GM21360 (cell line): ENCODE measurements around the gene LHFPL6.

Experiments
- ATAC-seq: cut with Tn5 transposase; IDR thresholded peaks from one replicate; pipeline ENCODE4 v1.9.1; 2021; ENCODE audit warnings: mild to moderate bottlenecking, moderate library complexity; ENCODE audit not compliant: unreplicated experiment

LHFPL6 gene

DNA sequence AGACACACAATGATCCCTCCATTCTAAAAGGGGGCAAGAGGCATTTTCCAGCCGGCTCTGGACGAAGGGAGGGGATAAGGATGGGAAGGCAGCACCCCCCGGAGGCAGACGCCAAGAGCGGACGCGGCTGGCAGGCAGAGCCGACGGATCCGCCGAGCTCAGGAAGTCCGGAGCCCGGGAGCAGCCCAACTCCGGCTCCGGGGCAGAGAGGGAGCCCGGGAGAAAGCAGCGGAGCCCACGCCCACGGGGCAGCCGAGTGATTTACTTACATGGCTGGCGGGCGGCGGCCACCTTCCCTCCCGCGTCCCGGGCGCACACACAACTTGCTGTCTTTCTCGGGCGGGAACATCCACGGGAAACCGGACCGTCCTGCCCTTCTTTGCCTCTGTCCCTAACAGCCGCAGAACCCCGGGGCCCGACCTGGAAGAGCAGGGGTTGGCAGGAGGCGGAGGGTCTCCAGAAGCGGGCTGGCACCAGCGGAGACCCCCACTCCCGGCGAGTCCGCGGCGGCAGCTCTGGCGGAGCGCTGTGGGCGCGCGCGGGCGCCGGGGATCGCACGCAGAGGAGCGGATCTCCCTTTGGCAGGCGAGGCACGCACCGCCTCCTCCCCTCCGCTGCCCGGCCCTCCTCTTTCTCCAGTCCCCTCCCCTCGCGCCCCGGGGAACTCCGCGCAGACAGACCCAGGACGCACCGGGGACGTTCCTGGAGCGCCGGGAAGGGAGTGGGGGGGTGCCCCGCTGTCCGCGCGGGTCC lies at the start of gene LHFPL6:
Gene LHFPL6 (minus strand): TSS at position 580 of the 753 bp plus-strand sequence.
- peak; percentile 92 for ATAC-seq

DNA sequence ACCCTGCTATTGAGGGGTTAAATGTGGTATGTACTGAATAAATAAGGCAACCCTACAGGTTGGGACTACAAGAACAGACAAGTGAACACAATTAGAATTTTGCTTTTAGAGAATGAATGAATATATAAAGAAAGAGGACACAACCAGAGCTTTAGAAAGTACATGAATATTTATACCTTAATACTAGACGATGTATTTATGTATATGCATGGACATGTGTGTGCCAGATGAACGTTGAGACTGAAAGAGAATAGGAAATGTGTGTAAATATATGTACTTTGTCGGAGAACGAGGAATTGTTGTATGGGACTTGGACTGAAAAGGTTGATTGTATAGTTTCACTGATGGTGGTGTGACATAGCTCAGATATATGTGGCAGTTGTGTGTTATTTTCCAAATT lies 43.1 kb upstream of the LHFPL6 start:
- ATAC-seq, result no peak

DNA sequence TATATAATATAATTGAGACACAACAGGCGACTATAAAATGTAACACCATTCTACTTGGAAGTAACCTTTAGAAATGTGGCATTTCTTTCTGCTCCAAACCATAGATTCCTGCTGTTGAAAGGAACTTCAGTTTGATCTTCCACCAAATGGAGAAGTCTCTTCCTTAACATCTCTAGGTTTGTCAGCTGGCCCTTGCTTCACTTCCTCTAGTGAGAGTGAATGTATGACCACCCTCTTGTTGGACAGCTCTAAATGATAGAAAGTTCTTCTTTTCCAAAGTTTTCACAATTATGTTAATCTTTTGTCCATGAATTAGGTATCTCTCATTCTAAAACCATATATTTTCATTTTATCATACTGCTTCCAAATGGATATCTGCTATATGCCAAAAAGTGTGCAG lies 38.7 kb upstream of the LHFPL6 start:
- ATAC-seq, result no peak

DNA sequence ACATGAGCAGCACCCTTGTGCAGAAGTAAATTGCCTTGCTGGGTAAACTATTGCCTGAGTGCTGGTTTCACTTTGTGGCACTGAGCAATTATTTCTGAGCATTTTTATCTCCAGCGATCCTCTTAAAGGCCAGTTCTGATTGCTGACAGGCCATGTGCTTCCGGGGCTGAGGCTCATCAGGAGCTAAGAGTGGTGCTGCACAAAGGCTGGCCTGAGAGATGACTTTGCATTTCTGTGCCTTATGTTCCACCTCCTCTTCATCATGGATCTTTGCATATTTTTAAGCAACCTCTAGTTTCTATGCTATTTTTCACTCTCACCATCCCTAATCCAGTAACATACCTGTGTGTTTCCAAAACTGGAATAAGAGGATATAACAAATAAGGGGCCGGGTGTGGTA lies 34.9 kb upstream of the LHFPL6 start:
- ATAC-seq, result no peak

DNA sequence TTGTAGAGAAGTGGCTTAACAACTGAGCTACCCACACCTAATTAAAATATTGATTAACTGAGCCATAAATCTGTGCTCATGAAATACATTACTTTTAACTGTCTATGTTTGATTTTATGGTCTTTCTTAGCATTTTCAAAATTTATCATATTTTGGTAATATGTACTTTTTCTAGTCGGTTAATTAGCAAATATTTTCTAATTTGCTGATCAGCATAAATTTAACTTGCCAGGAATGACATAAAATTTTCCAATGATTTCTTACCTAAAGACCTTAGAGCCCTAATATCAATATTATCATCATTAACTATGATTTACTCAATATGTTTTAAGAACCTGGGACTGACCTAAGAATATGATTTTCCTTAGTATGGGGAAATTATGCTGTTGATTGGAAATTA lies 32.6 kb upstream of the LHFPL6 start:
- no peak for ATAC-seq

DNA sequence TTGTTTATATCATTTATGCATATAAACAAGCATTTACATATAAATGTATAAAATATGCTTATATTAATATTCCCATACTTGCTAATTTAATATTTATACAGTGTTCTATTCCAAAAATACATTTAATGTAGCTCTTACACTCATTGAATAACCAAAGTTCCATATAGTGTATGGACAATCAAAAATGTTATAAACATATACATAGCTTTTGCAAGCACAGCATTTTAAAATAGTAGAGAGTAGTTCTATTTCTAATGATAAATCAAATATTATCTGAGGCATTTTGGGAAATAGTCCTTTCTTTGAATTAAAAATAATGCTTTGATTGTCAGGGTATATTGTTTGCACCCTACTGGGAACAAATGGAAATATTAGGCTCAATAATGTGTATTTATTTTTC lies 30.0 kb upstream of the LHFPL6 start:
- ATAC-seq, result no peak

DNA sequence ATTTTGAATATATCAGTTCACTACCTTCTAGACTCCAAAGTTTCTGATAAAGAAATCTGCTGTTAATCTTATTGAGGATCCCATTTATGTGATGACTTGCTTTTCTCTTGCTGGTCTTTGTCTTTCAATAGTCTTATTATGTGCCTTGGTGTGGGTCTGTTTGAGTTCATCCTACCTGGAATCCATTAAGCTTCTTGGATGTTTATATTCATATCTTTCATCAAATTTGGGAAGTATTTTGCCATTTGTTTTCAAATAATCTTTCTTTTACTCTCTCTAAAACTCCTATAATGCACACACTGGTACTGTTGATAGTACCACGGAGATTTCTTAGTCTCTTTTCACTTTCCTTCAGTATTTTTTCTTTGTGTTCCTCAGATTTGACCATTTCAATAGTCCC lies 28.3 kb upstream of the LHFPL6 start:
- ATAC-seq, result no peak

DNA sequence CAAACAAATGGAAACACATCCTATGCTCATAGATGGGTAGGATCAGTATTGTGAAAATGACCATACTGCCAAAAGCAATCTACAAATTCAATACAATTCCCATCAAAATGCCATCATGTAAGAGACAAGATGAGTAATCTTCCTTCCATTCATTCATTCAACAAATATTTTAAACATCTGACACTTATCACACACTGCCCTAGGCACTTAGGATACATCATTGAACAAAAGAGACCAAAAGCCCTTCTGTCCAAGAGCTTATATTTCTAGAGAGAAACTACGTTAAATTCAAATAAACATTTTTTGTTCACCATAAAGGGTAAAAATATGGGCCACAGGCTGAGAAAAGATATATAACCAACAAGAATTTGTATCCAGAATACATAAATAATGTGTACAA lies 20.5 kb upstream of the LHFPL6 start:
- no peak for ATAC-seq

DNA sequence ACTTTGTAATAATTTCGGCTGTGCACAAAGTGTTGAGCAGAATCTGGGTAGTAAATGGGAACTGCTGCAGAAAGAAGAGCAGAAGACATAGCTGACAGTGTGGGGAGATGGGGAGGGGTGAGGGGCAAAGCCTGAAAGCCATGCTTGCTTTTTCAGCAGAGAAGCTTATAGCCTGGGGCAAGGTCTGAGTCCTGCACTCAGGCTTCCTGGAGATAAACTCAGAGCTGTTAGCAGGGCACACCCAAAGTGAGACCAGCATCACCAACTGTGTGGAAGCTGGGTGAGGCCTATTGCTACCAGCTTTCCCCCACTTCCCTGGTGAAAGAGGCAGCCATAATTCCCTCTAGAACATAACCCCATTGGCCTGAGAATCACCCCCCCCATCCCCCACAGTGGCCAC lies 15.6 kb upstream of the LHFPL6 start:
- no peak for ATAC-seq

DNA sequence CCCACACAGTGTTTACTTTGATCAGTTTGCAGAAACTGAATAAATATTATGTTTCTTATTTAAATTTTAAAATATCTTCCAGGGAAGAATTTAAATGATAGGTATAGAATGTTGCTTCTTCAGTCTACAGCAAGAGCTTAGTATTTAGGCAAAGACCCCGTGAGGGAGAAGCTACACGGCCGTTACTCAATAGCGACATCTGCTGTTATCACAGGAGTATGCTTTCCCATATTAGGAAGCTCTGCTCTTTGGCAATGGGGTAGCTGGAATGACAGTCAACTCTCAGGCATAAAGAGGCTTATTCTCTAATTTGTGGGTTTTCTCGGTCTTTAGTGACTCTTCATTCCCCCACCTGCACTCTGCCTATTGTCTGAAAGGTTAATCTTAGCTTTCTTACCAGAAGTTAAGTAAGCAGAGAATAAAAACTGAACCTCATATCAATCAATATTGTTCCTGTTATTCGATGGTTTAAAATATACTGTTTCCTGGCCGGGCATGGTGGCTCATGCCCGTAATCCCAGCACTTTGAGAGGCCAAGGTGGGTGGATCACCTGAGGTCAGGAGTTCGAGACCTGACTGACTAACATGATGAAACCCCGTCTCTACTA lies 13.2 kb upstream of the LHFPL6 start:
- ATAC-seq, result peak; percentile 88

DNA sequence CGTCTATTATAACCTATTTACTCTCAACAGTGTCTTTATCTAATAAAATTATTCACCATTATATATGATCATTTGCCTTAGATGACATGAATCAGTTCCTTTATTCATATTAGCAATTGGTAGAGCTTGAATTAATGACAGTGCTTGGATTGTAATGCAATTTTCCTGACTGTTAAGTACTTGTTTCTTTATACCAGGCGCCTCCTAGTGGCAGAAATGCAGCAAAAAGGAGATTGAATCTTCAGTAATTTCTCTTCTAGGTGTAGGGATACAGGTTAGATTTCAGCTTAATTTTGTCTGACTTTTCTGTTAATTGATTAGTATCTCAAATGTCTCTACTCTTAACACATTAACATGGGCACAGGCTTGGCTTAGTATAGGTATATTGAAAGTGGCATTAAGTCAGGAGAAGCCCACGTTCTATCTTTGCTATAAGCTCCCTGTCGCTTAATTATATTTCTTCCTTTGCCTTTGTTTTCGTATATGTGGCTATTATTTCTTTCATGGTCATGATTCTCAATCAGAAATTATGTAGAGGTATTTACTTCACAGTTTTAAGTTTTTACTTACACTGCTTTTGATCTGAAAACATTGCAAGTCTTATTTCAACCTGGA lies 9.1 kb upstream of the LHFPL6 start:
- no peak for ATAC-seq

DNA sequence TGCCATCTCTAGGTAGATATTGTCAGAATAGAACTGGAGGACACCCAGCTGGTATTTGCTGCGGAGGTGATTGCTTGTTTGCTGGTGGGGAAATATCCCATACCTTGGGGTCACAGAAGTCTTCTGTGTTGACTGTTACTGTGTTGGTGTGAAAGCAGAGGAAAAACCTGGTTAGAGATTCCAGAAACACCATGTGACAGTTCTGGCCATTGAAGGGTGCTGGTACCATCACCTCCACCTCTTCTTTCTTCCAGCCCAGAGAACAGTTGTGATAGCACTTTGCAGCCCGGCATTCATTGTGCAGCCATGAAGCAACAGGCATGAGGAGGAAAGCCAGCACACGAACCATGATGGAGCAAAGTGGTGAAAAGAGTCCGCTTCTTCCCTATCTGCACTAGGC lies 4.9 kb upstream of the LHFPL6 start:
- ATAC-seq, result no peak

DNA sequence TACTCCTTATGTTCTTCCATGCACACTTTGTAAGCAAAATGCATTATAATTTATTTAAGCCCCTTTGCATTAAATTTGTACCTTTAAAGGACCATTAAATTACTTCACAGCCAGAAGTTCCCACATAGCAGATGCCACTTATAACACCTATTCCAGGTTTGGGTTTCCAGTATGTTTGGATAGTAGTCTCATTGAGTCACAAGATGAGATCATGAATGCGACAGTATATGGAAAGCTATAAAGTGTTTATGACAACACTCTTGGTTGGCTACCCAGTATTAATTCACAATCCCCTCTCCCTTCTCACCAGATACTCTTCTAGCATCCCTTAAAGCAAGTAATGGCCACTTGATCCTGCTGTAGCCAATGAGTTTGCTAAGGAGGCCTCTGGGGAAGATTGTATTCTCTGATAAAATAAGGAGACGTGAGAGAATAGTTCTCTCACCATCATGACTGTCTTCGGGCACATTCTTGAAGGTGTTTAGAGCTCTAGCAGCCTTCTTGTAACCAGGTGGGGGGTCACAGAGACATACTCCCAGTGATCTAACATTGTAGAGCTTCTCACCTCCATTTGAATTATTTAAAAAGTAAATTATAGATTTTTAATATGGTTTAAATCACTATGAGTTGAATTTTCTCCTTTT lies 2.8 kb upstream of the LHFPL6 start:
- no peak for ATAC-seq

DNA sequence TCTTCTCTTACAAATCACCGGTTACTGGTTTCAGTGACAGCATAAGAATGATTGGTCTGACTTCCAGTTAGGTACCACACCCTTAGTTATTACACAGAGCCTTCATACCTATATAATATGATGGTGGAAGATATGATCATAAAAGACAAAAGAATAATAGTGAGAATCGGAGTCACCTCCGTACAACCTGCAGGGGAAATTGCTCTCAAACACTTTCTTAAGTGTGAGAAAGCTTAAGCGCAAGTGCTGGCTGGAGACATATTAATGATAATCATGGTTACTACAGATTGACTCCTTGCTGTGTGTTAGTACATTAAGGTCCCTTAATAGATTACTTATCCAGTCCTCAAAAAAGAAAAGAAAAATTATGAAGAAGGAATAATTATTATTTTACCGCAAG lies 1.8 kb upstream of the LHFPL6 start:
- ATAC-seq, result no peak

DNA sequence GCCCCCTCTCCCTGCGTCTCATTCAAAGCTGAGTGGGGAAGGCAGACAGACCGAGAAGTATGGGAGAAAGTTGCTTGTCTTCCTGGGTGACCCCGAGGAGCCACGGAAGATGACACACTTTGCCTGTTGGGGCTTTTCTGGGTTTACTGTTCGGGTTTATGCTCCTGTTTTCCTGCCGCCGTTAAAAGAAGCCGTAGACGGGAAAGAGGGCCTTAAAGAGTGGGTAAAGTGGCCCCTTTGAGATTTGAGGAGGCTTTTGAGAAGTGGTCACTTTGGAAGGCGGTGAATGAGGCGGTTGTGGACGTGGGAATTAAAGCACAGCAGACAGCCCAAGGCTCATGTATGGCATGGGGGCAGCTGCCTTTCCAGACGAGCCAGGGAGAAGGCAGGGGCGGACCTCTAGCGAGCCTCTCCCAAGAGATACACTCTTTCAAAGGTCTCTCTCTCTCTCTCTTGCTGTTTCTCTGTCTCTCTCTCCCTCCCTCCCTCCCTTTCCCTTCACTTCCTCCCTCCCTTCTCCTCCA lies 493 bp upstream of the LHFPL6 start:
- ATAC-seq, result peak; percentile 16

DNA sequence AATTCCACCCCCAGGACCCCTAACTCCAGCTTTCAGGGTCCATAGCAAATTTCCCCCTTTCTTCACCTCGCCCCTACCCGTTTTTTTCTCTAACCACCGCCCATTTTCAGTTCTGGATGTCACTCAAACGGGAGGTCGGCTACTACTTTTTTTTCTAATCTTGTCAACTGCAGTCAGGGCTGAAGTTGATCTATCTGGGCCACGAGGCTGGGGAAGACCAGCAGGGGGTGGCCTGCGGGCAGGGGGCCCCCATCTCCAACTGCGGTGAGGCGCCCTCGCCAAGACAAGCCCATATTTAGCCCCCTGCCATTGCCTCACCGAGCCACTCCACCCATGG lies 748 bp downstream of the LHFPL6 start:
- peak; percentile 34 for ATAC-seq

DNA sequence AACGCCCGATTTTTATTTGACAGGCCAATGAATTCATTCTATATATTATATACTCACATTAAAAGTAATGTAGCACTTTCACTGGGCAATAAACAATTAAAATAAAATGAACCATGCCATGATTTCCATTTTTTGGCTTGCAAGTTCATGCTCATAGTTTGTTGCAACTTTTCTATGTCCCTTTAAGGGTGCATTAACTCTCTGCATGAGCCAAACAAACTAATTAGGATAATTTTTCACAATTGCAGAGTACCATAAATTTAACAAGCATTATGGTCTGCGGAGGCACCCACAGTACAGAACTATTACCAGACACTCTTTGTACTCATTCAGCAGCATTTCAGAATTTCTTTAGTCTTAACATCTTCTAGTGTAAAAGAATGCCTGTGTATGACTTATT lies 1.4 kb downstream of the LHFPL6 start:
- ATAC-seq, result no peak

DNA sequence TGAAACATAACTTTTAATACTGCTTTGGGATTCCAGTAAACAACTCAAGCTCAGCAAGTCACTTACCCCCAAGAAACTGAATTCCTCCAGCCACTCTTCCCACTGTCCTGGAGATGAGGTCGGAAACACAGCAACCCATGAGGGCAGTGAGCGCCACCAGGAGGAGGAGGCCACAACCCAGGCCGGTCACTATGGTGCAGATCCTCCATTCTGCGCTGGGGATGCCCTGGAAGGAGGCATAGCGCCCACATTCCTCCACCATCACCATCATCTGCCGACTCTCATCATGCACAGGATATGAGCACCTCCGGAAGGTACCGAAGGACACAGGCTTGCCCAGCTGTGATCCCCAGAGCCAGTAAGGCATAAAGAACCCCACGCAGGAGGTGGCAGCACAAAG lies 2.2 kb downstream of the LHFPL6 start:
- ATAC-seq, result no peak

DNA sequence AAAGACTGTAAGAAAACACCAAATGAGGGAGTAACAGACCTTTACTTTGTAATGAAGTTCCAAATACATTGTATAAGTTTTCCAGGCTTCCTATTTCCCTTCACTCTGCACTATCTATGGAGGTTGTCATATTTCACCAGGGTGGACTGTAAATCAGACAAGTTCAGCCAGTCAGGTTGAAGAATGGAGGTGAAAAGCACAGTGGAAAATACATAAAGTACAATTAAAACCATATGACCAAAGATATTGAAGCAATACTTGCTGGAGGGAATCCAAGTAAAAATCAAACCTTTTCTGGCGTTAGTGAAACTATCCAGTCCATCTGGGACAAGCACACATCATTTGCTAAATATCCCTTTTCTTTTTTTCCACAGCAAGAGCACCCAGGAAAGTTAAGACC lies 3.2 kb downstream of the LHFPL6 start:
- ATAC-seq, result no peak

DNA sequence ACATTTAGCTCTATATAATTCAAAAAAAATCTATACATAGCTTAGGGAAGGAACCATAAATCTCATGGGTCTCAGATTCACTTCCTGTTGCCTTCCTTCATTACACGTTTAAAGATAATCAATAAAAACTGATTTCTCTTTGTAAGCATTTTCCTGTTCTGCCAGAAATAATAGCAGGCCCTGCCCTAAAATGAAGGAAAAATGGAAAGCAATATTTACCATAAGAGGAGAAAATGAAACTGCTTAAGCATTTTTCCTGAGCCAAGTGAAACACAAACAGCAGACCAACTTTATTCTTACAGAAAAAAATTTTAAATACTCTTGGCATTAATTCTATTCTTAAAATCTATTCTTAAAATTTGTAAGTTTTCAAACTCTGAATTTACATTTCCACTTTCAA lies 4.0 kb downstream of the LHFPL6 start:
- no peak for ATAC-seq

DNA sequence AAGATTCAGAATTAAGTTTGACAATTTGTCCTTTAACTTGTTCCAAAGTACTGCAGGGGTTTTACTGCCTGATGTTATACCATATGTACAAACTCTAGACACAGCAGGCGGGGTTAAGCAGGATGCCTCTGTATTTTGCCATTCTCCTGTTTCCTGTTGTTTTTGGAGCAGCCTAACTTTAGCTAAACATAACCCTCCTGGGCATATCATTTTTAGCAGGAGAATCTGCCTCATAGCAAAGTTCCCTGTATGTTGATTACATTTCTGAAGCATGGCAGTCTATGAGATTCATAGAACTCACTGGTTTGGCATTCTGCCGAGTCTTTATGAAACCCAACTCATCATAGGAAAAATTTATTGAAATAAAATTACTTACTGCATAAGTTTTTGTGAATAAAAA lies 5.2 kb downstream of the LHFPL6 start:
- no peak for ATAC-seq

DNA sequence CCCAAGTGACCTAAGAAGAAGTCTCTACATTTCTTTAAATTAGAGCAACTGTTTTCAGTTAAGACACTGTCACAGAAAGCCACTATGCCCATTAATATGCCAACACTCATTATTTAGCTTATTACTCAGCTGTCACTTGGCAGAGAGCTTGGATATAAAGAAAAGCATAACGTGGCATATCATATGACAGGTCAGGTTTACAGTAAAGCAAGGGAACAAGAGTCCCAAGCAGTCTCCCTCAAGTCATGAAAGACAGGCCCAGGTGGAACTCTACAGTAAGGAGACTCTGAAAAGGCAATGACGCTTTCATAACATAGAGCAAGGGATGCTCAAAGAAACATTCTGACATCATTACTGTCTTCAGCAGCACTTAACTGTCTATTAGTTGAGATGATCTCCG lies 6.3 kb downstream of the LHFPL6 start:
- no peak for ATAC-seq
